ENCODE results near the gene LARGE1. TPM values are rescaled to one million over a fixed set of nuclear protein-coding genes. Genes with fewer than 3 reads are reported as not detected.
A peak's percentile ranks its signal among the peaks of the same experiment; 100 is the strongest.

Gene LARGE1
- total and polyA plus RNA-seq, 5 donors = 23.8 to 100.0 (median 73.1) TPM

DNA sequence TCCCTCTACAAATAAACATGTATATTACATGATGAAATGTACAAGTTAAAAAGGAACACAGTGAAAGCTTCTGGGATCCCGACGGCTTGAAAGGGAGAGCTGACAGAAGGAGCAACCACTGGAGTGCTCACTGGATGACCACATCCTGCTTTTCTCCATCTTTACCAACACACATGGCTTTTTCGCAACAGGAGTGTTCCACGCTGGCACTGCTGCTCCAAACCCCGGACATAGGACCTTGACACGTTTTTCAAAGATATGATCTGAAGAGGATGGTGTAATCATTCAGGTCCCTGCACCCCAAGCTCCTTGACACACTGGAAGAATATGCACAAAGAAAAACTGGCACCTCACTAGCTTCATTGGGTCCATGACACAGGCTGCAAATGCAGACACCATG, 121.9 kb downstream of the LARGE1 start:
- Histone ChIP-seq H3K9me3 (ENCODE audit: control insufficient read depth, low read length) (no peaks in the 10 kb centered on the region), H3K4me3 (ENCODE audit: low read length) (no peak overlapping the region), H3K27ac (ENCODE audit: low read length) (no peak overlapping the region), H3K27me3 (ENCODE audit: control insufficient read depth, insufficient read depth) (no peaks in the 10 kb centered on the region), H3K4me1 (ENCODE audit: control insufficient read depth, insufficient read depth, low read length) (peaks cover 4% of the 10 kb centered on the region)
- ATAC-seq (no peak), DNase-seq (no peak)
- intact Hi-C loops (cut with DNase I) = loop anchor here in 2 of 4 donors (10.0 kb wide), 2 partner anchors 56 to 116 kb away; no protein-coding TSS in a partner anchor
- WGBS = 84% methylated on average over 6 of the region's 6 CpGs

GRCh38 chr22:33796494-33796893, 123.8 kb downstream of the LARGE1 start:
- intact Hi-C loops (cut with DNase I) = loop anchor here in 2 of 4 donors (10.0 kb wide), 2 partner anchors 58 to 118 kb away; no protein-coding TSS in a partner anchor
- H3K4me3 ChIP-seq (ENCODE audit: low read length) = no peak overlapping the region
- WGBS = 93% methylated on average over 5 of the region's 5 CpGs

GRCh38 chr22:33793475-33793874, 126.8 kb downstream of the LARGE1 start:
- ATAC-seq (peak in 1 of 2 donors; percentile 31), DNase-seq (no peak)
- Histone ChIP-seq H3K27ac (ENCODE audit: low read length) (no peak overlapping the region), H3K4me3 (ENCODE audit: low read length) (peak overlapping the region; percentile 30), H3K27me3 (ENCODE audit: control insufficient read depth, insufficient read depth) (no peaks in the 10 kb centered on the region), H3K9me3 (ENCODE audit: control insufficient read depth, low read length) (no peaks in the 10 kb centered on the region), H3K4me1 (ENCODE audit: control insufficient read depth, insufficient read depth, low read length) (peaks cover 13% of the 10 kb centered on the region)
- intact Hi-C loops (cut with DNase I) = loop anchor here in 2 of 4 donors (10.0 kb wide), 2 partner anchors 61 to 121 kb away; no protein-coding TSS in a partner anchor
- 31% methylated on average over 3 of the region's 3 CpGs for whole genome bisulfite sequencing

More at GRCh38 chr22:33796494-33796893, 123.8 kb downstream of the LARGE1 start:
- Histone ChIP-seq H3K4me1 (ENCODE audit: control insufficient read depth, insufficient read depth, low read length) (peaks cover 13% of the 10 kb centered on the region), H3K27ac (ENCODE audit: low read length) (no peak overlapping the region), H3K9me3 (ENCODE audit: control insufficient read depth, low read length) (no peaks in the 10 kb centered on the region), H3K27me3 (ENCODE audit: control insufficient read depth, insufficient read depth) (no peaks in the 10 kb centered on the region)
- DNase-seq = no peak
- no peak for ATAC-seq

GRCh38 chr22:33792832-33793231, 127.4 kb downstream of the LARGE1 start:
- intact Hi-C loops (cut with DNase I) = loop anchor here in 2 of 4 donors (10.0 kb wide), 2 partner anchors 62 to 122 kb away; no protein-coding TSS in a partner anchor
- H3K4me3 ChIP-seq (ENCODE audit: low read length) = no peak overlapping the region
- DNase-seq = no peak
- no peaks in the 10 kb centered on the region for H3K9me3 ChIP-seq (ENCODE audit: control insufficient read depth, low read length)
- H3K27ac ChIP-seq (ENCODE audit: low read length) = no peak overlapping the region
- H3K4me1 ChIP-seq (ENCODE audit: control insufficient read depth, insufficient read depth, low read length) = peaks cover 13% of the 10 kb centered on the region
- H3K27me3 ChIP-seq (ENCODE audit: control insufficient read depth, insufficient read depth) = no peaks in the 10 kb centered on the region
- WGBS = 27% methylated on average over 7 of the region's 7 CpGs
- peak in 1 of 2 donors; percentile 14 for ATAC-seq

DNA sequence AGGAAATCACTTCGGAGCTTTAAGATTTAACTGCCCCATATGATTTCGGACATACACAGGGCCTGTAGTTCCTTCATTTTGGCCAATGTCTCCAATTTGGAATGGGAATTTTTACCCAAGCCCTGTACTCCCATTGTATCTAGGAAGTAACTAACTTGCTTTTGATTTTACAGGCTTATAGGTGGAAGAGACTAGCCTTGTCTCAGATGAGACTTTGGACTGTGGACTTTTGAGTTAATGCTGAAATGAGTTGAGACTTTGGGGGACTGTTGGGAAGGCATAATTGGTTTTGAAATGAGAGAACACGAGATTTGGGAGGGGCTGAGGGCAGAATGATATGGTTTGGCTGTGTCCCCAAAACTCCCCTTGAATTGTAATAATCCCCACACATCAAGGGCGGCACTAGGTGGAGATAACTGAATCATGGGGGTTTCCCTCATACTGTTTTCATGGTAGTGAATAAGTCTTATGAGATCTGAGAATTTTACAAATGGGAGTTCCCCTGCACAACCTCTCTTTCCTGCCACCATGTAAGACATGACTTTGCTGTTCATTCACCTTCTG, 130.5 kb downstream of the LARGE1 start:
- no peaks in the 10 kb centered on the region for H3K9me3 ChIP-seq (ENCODE audit: control insufficient read depth, low read length)
- ATAC-seq = no peak
- H3K4me3 ChIP-seq (ENCODE audit: low read length) = no peak overlapping the region
- no peaks in the 10 kb centered on the region for H3K27me3 ChIP-seq (ENCODE audit: control insufficient read depth, insufficient read depth)
- intact Hi-C loops (cut with DNase I) = loop anchor here in 2 of 4 donors (10.0 kb wide), 2 partner anchors 65 to 125 kb away; no protein-coding TSS in a partner anchor
- 94% methylated on average over 4 of the region's 4 CpGs for WGBS
- no peak overlapping the region for H3K27ac ChIP-seq (ENCODE audit: low read length)
- H3K4me1 ChIP-seq (ENCODE audit: control insufficient read depth, insufficient read depth, low read length) = peaks cover 11% of the 10 kb centered on the region
- DNase-seq = no peak

DNA sequence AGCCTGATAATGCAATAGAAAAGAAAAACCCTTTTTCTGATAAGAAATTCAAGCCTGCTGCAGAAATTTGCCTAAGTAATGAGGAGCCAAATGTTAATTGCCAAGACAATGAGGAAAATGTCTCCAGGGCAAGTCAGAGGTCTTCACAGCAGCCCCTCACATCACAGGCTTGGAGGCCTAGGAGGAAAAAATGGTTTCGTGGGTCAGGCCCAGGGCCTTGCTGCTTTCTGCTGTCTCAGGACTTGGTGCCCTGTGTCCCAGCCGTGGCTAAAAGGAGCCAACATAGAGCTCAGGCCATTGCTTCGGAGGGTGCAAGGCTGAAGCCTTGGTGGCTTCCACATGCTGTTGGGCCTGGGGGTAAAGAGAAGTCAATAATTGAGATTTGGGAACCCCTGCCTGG, 131.3 kb downstream of the LARGE1 start:
- ATAC-seq (no peak), DNase-seq (no peak)
- no peak overlapping the region for H3K4me3 ChIP-seq (ENCODE audit: low read length)
- intact Hi-C loops (cut with DNase I) = no loop called here
- 97% methylated on average over 3 of the region's 3 CpGs for WGBS
- no peaks in the 10 kb centered on the region for H3K9me3 ChIP-seq (ENCODE audit: control insufficient read depth, low read length)
- H3K27me3 ChIP-seq (ENCODE audit: control insufficient read depth, insufficient read depth) = no peaks in the 10 kb centered on the region
- no peak overlapping the region for H3K27ac ChIP-seq (ENCODE audit: low read length)
- H3K4me1 ChIP-seq (ENCODE audit: control insufficient read depth, insufficient read depth, low read length) = peaks cover 11% of the 10 kb centered on the region

DNA sequence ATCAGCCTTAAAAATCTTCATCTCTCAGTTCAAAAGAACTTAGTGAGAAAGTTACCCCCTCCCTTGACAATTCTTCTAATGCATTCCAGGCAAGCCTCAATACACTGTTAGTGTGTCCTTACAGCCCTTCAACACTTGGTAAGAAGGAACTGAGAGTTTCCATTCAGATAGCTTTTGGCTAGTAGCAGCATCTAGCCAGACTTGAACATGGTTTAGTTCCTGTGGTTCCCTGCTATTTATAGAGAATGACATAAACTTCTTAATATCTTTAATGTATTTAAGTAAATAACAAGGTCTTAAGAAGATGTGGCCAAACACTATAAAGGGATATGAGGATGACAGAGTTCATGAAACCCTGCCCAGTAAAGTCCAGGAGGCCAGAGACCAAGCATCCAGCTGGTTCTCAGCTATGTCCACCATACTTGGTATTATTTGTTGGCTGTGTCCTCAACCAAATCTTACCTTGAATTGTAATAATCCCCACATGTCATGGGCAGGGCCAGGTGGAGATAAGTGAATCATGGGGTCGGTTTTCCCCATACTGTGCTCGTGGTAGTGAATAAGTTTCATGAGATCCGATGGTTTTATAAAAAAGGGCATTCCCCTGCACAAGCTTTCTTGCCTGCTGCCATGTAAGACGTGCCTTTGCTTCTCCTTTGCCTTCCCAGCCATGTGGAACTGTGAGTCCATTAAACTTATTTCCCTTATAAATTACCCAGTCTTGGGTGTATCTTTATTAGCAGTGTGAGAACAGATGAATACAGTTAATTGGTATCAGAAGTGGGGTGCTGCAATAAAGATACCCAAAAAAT, 132.4 kb downstream of the LARGE1 start:
- Histone ChIP-seq H3K27ac (ENCODE audit: low read length) (no peak overlapping the region), H3K9me3 (ENCODE audit: control insufficient read depth, low read length) (no peaks in the 10 kb centered on the region), H3K27me3 (ENCODE audit: control insufficient read depth, insufficient read depth) (no peaks in the 10 kb centered on the region), H3K4me3 (ENCODE audit: low read length) (no peak overlapping the region), H3K4me1 (ENCODE audit: control insufficient read depth, insufficient read depth, low read length) (peaks cover 6% of the 10 kb centered on the region)
- intact Hi-C loops (cut with DNase I) = no loop called here
- ATAC-seq (no peak), DNase-seq (no peak)
- WGBS = 91% methylated on average over 4 of the region's 4 CpGs

GRCh38 chr22:33786149-33786548, 134.1 kb downstream of the LARGE1 start:
- DNase-seq (no peak), ATAC-seq (no peak)
- H3K9me3 ChIP-seq (ENCODE audit: control insufficient read depth, low read length) = no peaks in the 10 kb centered on the region
- no peak overlapping the region for H3K4me3 ChIP-seq (ENCODE audit: low read length)
- no peak overlapping the region for H3K27ac ChIP-seq (ENCODE audit: low read length)
- intact Hi-C loops (cut with DNase I) = no loop called here
- peaks cover 2% of the 10 kb centered on the region for H3K4me1 ChIP-seq (ENCODE audit: control insufficient read depth, insufficient read depth, low read length)
- H3K27me3 ChIP-seq (ENCODE audit: control insufficient read depth, insufficient read depth) = no peaks in the 10 kb centered on the region

DNA sequence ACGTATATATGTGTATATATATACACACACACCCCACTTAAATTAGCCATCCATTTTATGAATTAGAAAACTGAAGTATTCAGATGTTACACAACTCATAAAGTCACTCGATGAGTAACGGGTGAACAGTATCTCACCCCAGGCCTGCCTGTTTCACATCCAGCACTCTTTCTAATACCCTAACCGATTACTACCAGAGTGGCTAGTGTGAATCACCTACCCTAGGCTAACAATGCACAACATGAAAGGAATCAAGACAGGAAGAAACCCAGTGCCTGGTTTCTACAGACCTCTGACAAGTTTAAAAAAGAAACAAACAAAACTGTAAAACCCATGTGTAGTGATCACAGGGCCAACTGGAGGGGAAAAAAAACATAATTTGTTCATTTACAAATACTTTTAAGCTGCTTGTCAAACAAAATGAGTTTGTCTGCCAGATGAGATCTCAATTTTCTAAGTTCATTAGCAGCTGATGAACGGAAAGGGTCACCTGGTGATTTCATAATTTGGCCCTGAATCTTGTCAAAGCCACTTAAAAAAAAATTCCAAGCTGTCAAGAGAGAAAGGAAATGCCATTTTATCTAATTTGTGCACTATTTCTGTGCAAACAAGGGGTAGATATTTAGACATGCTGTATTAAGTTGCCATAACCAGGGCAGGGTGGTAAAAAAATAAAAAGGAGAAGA, 134.8 kb downstream of the LARGE1 start:
- intact Hi-C loops (cut with DNase I) = no loop called here
- no peaks in the 10 kb centered on the region for H3K27me3 ChIP-seq (ENCODE audit: control insufficient read depth, insufficient read depth)
- WGBS = 66% methylated on average over 5 of the region's 5 CpGs
- no peak overlapping the region for H3K27ac ChIP-seq (ENCODE audit: low read length)
- H3K4me3 ChIP-seq (ENCODE audit: low read length) = no peak overlapping the region
- H3K4me1 ChIP-seq (ENCODE audit: control insufficient read depth, insufficient read depth, low read length) = peaks cover 2% of the 10 kb centered on the region
- no peaks in the 10 kb centered on the region for H3K9me3 ChIP-seq (ENCODE audit: control insufficient read depth, low read length)
- ATAC-seq (no peak), DNase-seq (no peak)

DNA sequence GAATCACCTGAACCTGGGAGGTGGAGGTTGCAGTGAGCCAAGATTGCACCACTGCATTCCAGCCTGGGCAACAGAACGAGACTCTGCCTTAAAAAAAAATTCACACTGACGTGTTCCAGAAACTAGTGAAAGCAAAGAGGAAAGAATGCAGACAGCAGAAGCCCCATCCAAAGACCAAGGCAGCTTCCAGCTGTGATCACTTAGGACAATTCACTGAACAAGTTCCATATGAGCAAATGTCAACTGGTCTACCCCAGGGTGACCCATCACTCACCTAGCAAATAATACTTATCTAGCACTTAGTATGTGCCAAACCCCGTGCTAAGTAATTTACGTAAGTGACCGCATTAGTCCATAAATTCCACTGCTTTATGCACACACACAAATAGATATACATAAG, 138.9 kb downstream of the LARGE1 start:
- Histone ChIP-seq H3K4me3 (ENCODE audit: low read length) (no peak overlapping the region), H3K27ac (ENCODE audit: low read length) (no peak overlapping the region), H3K4me1 (ENCODE audit: control insufficient read depth, insufficient read depth, low read length) (peaks cover 10% of the 10 kb centered on the region), H3K9me3 (ENCODE audit: control insufficient read depth, low read length) (no peaks in the 10 kb centered on the region), H3K27me3 (ENCODE audit: control insufficient read depth, insufficient read depth) (no peaks in the 10 kb centered on the region)
- intact Hi-C loops (cut with DNase I) = no loop called here
- ATAC-seq (peak; percentile 88 to 89), DNase-seq (no peak)
- WGBS = 45% methylated on average over 5 of the region's 5 CpGs

Data from right cardiac atrium (tissue), 5 donors.